HepG2 (cell line): ENCODE measurements around the gene GCC1. TPM values are rescaled to one million over a fixed set of nuclear protein-coding genes. Genes with fewer than 3 reads are reported as not detected.

Experiments used
- MIER3 ChIP-seq: IDR thresholded peaks from 2 replicates; pipeline ENCODE4 v1.6.1; 2016; ENCODE audit warnings: missing compliant biosample characterization, borderline replicate concordance
- RARA ChIP-seq: IDR thresholded peaks from 2 replicates; pipeline ENCODE4 v1.6.1; 2016; ENCODE audit warnings: missing genetic modification reagents, missing compliant biosample characterization
- REPIN1 ChIP-seq: sonication (generic); formaldehyde crosslinking; IDR thresholded peaks from 2 replicates; pipeline ENCODE4 v1.8.0; 2022; ENCODE audit warnings: missing genetic modification reagents, low read depth, mild to moderate bottlenecking, borderline replicate concordance
- TAF15 ChIP-seq: fragments of 200-400 bp; formaldehyde crosslinking; IDR thresholded peaks from one replicate; pipeline ENCODE4 v1.6.1; 2018; ENCODE audit warnings: mild to moderate bottlenecking, low read depth, low read length; ENCODE audit not compliant: poor library complexity, severe bottlenecking
- ZIK1 ChIP-seq: sonication (generic); formaldehyde crosslinking; IDR thresholded peaks from 2 replicates; pipeline ENCODE4 v1.5.0; 2020; ENCODE audit warnings: mild to moderate bottlenecking, low read depth, missing genetic modification reagents, borderline replicate concordance
- ZNF446 ChIP-seq: sonication (generic); formaldehyde crosslinking; IDR thresholded peaks from 2 replicates; pipeline ENCODE4 v1.5.0; 2020; ENCODE audit warnings: mild to moderate bottlenecking, missing genetic modification reagents
- polyA plus RNA-seq, 8 experiments: library from polyadenylated mRNA; depleted of rRNA in 3 of 8; stranded (reverse) in 7 of 8; unstranded in 1 of 8; fragments of >200 nt; fragmentation: Illumina TruSeq in 4 of 8; extraction: Trizol in 4 of 8; gene quantifications; 2 replicates each; pipeline versions ENCODE4 v1.2.1 to v1.2.3, GENCODE V29; 2011 to 2016; ENCODE audit warnings: low read depth in 4 of 8, missing spikeins in 1 of 8, mixed read lengths in 1 of 8; ENCODE audit not compliant: insufficient read depth in 1 of 8
- total RNA-seq, 5 experiments: library from RNA; depleted of rRNA; stranded (reverse); fragments of >200 nt; fragmentation: Illumina TruSeq; extraction: Trizol; gene quantifications; 2 replicates each; pipeline ENCODE4 v1.2.3, GENCODE V29; 2016; ENCODE audit warnings: low read depth in 1 of 5
- TF ChIP-seq, protein P1 (sequence below): sonication (generic); formaldehyde crosslinking; IDR thresholded peaks from 2 replicates; pipeline ENCODE4 v1.5.0; 2020; ENCODE audit warnings: mild to moderate bottlenecking, missing genetic modification reagents, borderline replicate concordance
- TF ChIP-seq, protein P2 (sequence below): sonication (generic); formaldehyde crosslinking; IDR thresholded peaks from 2 replicates; pipeline ENCODE4 v1.4.0; 2020; ENCODE audit warnings: missing genetic modification reagents
- TF ChIP-seq, protein P3 (sequence below): sonication (generic); formaldehyde crosslinking; conservative IDR thresholded peaks from 2 replicates; pipeline ENCODE4 v1.4.0; 2020; ENCODE audit warnings: missing genetic modification reagents
- TF ChIP-seq, protein P4 (sequence below): sonication (generic); formaldehyde crosslinking; IDR thresholded peaks from 2 replicates; pipeline ENCODE4 v1.4.0; 2020; ENCODE audit warnings: missing genetic modification reagents
- TF ChIP-seq, protein P5 (sequence below): sonication (generic); formaldehyde crosslinking; IDR thresholded peaks from 2 replicates; pipeline ENCODE4 v1.4.0; 2020; ENCODE audit warnings: missing genetic modification reagents, borderline replicate concordance
- TF ChIP-seq, protein P6 (sequence below): sonication (generic); formaldehyde crosslinking; IDR thresholded peaks from 2 replicates; pipeline ENCODE4 v1.5.0; 2020; ENCODE audit warnings: missing genetic modification reagents

GCC1 gene
- total and polyA plus RNA-seq, 2 of the 13 experiments (the other 11 are each of a cell fraction or from before 2014, with no cell fraction given) = 2.5 to 15.3 TPM

DNA sequence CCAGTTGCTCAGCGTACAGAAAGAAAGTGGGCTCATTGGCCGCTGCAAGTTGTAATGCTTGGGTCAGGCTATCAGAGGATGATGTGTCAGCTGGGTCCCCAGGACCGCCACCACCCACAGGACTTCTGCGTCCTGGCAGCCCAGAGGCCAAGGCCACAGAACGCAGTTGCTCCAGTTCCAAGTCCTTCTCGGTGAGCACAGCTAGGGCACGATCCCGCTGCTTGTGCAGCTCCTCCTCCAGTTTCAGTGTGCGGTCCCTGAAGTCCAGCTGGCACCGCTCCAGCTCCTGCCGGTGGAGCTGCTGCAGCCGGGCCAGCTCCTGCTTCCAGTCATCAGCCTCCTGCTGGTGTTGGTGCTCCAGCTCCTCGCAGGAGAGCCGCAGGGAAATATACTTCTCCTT is 3.0 kb downstream of the GCC1 start (continued):
- TF ChIP-seq, protein P1, sequence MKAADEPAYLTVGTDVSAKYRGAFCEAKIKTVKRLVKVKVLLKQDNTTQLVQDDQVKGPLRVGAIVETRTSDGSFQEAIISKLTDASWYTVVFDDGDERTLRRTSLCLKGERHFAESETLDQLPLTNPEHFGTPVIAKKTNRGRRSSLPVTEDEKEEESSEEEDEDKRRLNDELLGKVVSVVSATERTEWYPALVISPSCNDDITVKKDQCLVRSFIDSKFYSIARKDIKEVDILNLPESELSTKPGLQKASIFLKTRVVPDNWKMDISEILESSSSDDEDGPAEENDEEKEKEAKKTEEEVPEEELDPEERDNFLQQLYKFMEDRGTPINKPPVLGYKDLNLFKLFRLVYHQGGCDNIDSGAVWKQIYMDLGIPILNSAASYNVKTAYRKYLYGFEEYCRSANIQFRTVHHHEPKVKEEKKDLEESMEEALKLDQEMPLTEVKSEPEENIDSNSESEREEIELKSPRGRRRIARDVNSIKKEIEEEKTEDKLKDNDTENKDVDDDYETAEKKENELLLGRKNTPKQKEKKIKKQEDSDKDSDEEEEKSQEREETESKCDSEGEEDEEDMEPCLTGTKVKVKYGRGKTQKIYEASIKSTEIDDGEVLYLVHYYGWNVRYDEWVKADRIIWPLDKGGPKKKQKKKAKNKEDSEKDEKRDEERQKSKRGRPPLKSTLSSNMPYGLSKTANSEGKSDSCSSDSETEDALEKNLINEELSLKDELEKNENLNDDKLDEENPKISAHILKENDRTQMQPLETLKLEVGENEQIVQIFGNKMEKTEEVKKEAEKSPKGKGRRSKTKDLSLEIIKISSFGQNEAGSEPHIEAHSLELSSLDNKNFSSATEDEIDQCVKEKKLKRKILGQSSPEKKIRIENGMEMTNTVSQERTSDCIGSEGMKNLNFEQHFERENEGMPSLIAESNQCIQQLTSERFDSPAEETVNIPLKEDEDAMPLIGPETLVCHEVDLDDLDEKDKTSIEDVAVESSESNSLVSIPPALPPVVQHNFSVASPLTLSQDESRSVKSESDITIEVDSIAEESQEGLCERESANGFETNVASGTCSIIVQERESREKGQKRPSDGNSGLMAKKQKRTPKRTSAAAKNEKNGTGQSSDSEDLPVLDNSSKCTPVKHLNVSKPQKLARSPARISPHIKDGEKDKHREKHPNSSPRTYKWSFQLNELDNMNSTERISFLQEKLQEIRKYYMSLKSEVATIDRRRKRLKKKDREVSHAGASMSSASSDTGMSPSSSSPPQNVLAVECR (CRISPR knock-in tag) = peak; percentile 72; the same call in 1 of the 2 replicates
- TF ChIP-seq ZNF446 (CRISPR knock-in tag) = no peak
- TF ChIP-seq, protein P2, sequence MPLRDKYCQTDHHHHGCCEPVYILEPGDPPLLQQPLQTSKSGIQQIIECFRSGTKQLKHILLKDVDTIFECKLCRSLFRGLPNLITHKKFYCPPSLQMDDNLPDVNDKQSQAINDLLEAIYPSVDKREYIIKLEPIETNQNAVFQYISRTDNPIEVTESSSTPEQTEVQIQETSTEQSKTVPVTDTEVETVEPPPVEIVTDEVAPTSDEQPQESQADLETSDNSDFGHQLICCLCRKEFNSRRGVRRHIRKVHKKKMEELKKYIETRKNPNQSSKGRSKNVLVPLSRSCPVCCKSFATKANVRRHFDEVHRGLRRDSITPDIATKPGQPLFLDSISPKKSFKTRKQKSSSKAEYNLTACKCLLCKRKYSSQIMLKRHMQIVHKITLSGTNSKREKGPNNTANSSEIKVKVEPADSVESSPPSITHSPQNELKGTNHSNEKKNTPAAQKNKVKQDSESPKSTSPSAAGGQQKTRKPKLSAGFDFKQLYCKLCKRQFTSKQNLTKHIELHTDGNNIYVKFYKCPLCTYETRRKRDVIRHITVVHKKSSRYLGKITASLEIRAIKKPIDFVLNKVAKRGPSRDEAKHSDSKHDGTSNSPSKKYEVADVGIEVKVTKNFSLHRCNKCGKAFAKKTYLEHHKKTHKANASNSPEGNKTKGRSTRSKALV = 0 out of 2 replicates have a peak, but pooled peaks have one; percentile 53
- no peak for TF ChIP-seq TAF15
- peak; percentile 55; the same call in 1 of the 2 replicates for TF ChIP-seq ZIK1 (CRISPR knock-in tag)
- 0 out of 2 replicates have a peak, but pooled peaks have one; percentile 30 for TF ChIP-seq RARA
- TF ChIP-seq, protein P3, sequence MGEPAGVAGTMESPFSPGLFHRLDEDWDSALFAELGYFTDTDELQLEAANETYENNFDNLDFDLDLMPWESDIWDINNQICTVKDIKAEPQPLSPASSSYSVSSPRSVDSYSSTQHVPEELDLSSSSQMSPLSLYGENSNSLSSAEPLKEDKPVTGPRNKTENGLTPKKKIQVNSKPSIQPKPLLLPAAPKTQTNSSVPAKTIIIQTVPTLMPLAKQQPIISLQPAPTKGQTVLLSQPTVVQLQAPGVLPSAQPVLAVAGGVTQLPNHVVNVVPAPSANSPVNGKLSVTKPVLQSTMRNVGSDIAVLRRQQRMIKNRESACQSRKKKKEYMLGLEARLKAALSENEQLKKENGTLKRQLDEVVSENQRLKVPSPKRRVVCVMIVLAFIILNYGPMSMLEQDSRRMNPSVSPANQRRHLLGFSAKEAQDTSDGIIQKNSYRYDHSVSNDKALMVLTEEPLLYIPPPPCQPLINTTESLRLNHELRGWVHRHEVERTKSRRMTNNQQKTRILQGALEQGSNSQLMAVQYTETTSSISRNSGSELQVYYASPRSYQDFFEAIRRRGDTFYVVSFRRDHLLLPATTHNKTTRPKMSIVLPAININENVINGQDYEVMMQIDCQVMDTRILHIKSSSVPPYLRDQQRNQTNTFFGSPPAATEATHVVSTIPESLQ (CRISPR knock-in tag) = no peak
- TF ChIP-seq MIER3 = 0 out of 2 replicates have a peak, but pooled peaks have one; percentile 43
- TF ChIP-seq REPIN1 (CRISPR knock-in tag) = no peak; the same call in 1 of the 2 replicates
- TF ChIP-seq, protein P4, sequence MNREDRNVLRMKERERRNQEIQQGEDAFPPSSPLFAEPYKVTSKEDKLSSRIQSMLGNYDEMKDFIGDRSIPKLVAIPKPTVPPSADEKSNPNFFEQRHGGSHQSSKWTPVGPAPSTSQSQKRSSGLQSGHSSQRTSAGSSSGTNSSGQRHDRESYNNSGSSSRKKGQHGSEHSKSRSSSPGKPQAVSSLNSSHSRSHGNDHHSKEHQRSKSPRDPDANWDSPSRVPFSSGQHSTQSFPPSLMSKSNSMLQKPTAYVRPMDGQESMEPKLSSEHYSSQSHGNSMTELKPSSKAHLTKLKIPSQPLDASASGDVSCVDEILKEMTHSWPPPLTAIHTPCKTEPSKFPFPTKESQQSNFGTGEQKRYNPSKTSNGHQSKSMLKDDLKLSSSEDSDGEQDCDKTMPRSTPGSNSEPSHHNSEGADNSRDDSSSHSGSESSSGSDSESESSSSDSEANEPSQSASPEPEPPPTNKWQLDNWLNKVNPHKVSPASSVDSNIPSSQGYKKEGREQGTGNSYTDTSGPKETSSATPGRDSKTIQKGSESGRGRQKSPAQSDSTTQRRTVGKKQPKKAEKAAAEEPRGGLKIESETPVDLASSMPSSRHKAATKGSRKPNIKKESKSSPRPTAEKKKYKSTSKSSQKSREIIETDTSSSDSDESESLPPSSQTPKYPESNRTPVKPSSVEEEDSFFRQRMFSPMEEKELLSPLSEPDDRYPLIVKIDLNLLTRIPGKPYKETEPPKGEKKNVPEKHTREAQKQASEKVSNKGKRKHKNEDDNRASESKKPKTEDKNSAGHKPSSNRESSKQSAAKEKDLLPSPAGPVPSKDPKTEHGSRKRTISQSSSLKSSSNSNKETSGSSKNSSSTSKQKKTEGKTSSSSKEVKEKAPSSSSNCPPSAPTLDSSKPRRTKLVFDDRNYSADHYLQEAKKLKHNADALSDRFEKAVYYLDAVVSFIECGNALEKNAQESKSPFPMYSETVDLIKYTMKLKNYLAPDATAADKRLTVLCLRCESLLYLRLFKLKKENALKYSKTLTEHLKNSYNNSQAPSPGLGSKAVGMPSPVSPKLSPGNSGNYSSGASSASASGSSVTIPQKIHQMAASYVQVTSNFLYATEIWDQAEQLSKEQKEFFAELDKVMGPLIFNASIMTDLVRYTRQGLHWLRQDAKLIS (CRISPR knock-in tag) = no peak
- TF ChIP-seq, protein P5, sequence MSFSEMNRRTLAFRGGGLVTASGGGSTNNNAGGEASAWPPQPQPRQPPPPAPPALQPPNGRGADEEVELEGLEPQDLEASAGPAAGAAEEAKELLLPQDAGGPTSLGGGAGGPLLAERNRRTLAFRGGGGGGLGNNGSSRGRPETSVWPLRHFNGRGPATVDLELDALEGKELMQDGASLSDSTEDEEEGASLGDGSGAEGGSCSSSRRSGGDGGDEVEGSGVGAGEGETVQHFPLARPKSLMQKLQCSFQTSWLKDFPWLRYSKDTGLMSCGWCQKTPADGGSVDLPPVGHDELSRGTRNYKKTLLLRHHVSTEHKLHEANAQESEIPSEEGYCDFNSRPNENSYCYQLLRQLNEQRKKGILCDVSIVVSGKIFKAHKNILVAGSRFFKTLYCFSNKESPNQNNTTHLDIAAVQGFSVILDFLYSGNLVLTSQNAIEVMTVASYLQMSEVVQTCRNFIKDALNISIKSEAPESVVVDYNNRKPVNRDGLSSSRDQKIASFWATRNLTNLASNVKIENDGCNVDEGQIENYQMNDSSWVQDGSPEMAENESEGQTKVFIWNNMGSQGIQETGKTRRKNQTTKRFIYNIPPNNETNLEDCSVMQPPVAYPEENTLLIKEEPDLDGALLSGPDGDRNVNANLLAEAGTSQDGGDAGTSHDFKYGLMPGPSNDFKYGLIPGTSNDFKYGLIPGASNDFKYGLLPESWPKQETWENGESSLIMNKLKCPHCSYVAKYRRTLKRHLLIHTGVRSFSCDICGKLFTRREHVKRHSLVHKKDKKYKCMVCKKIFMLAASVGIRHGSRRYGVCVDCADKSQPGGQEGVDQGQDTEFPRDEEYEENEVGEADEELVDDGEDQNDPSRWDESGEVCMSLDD (CRISPR knock-in tag) = no peak
- TF ChIP-seq, protein P6, sequence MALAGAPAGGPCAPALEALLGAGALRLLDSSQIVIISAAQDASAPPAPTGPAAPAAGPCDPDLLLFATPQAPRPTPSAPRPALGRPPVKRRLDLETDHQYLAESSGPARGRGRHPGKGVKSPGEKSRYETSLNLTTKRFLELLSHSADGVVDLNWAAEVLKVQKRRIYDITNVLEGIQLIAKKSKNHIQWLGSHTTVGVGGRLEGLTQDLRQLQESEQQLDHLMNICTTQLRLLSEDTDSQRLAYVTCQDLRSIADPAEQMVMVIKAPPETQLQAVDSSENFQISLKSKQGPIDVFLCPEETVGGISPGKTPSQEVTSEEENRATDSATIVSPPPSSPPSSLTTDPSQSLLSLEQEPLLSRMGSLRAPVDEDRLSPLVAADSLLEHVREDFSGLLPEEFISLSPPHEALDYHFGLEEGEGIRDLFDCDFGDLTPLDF (CRISPR knock-in tag) = no peak
